H1 (cell line): Measurements from ENCODE around the gene GAK. TPM values are rescaled to one million over a fixed set of nuclear protein-coding genes. Genes with fewer than 3 reads are reported as not detected.
A peak's percentile ranks its signal among the peaks of the same experiment; 100 is the strongest.

Experiments
- CTCF ChIA-PET: fragments of 300-600 bp; sonication (Branson Sonifier 250); formaldehyde crosslinking; loops from one replicate; lab custom pipeline; 2021; ENCODE audit not compliant: partially characterized antibody; lab: Charles Lee
- POLR2A ChIA-PET: fragments of 300-600 bp; sonication (Branson Sonifier 250); formaldehyde crosslinking; loops from one replicate; lab custom pipeline; 2021; ENCODE audit warnings: inconsistent platforms; ENCODE audit not compliant: partially characterized antibody; lab: Charles Lee
- DNase-seq, 2 experiments: peaks; one replicate each; pipeline versions ENCODE4 v3.0.0 to v3.0.0-alpha.2; 2010 to 2022; ENCODE audit warnings: low spot score in 2 of 2, low read depth in 1 of 2, mixed read lengths in 1 of 2
- FAIRE-seq: peaks from 2 replicates; lab custom pipeline; 2011; peaks lifted over from hg19 to GRCh38; lab: Jason Lieb, UNC
- H2AFZ ChIP-seq: 2 replicates; pipeline ENCODE4 v1.8.1; 2012; ENCODE audit warnings: low read length, inconsistent platforms
- H2AK5ac ChIP-seq: 2 replicates; pipeline ENCODE4 v1.6.1; 2013; ENCODE audit warnings: low read depth, low read length
- H2BK120ac ChIP-seq: replicated peaks from 2 replicates; pipeline ENCODE3; 2013; ENCODE audit warnings: low read depth, low read length, inconsistent platforms
- H2BK12ac ChIP-seq: 2 replicates; pipeline ENCODE4 v1.6.1; 2013; ENCODE audit warnings: low read depth, low read length
- H2BK15ac ChIP-seq: 2 replicates; pipeline ENCODE4 v1.6.1; 2013; ENCODE audit warnings: low read length
- H2BK20ac ChIP-seq: 2 replicates; pipeline ENCODE4 v1.6.1; 2013; ENCODE audit warnings: low read length
- H2BK5ac ChIP-seq: 2 replicates; pipeline ENCODE4 v1.6.1; 2013; ENCODE audit warnings: low read depth, low read length
- H3K14ac ChIP-seq: 2 replicates; pipeline ENCODE4 v1.6.1; 2013; ENCODE audit warnings: inconsistent platforms; ENCODE audit not compliant: insufficient read length
- H3K18ac ChIP-seq: 2 replicates; pipeline ENCODE4 v1.6.1; 2013; ENCODE audit warnings: low read length; ENCODE audit errors: extremely low read depth
- H3K23ac ChIP-seq: 2 replicates; pipeline ENCODE4 v1.6.1; 2013; ENCODE audit warnings: inconsistent platforms; ENCODE audit not compliant: insufficient read length
- H3K23me2 ChIP-seq: 2 replicates; pipeline ENCODE4 v1.6.1; 2013; ENCODE audit warnings: low read depth, low read length
- H3K27ac ChIP-seq: 2 replicates; pipeline ENCODE4 v1.6.1; 2011; ENCODE audit warnings: low read depth, low read length, inconsistent platforms
- H3K27me3 ChIP-seq, 4 experiments: replicated peaks in 1 of 4; 1 replicate in 1 of 4; 2 replicates in 3 of 4; pipeline versions ENCODE4 v1.6.1 to v1.8.1; 2011 to 2013; ENCODE audit warnings: low read length in 3 of 4, mild to moderate bottlenecking in 3 of 4, inconsistent platforms in 2 of 4, mixed read lengths in 2 of 4, moderate library complexity in 1 of 4; ENCODE audit not compliant: control insufficient read depth in 3 of 4, insufficient read depth in 3 of 4; ENCODE audit errors: extremely low read depth in 1 of 4
- H3K36me3 ChIP-seq, 4 experiments: 2 replicates each; pipeline versions ENCODE4 v1.6.1 to v1.8.1; 2011 to 2013; ENCODE audit warnings: mild to moderate bottlenecking in 4 of 4, low read length in 3 of 4, moderate library complexity in 2 of 4, control low read depth in 1 of 4, inconsistent platforms in 1 of 4; ENCODE audit not compliant: insufficient read depth in 4 of 4, control insufficient read depth in 2 of 4
- H3K4ac ChIP-seq: replicated peaks from 2 replicates; pipeline ENCODE3; 2013; ENCODE audit warnings: low read length, low read depth, mixed read lengths, inconsistent platforms; ENCODE audit not compliant: insufficient read length
- H3K4me1 ChIP-seq, 4 experiments: replicated peaks in 1 of 4; 1 replicate in 1 of 4; 2 replicates in 3 of 4; pipeline versions ENCODE4 v1.6.1 to v1.8.1; 2011 to 2013; ENCODE audit warnings: low read length in 3 of 4, inconsistent platforms in 2 of 4, mixed read lengths in 1 of 4; ENCODE audit not compliant: insufficient read depth in 4 of 4, control insufficient read depth in 3 of 4
- H3K4me2 ChIP-seq, 2 experiments: 2 replicates each; pipeline versions ENCODE4 v1.6.1 to v1.8.1; 2011 to 2013; ENCODE audit warnings: low read depth in 2 of 2, low read length in 2 of 2, control low read depth in 1 of 2, inconsistent platforms in 1 of 2, mild to moderate bottlenecking in 1 of 2; ENCODE audit not compliant: insufficient read depth in 1 of 2
- H3K4me3 ChIP-seq, 4 experiments: fragments of 200-600, 300-600 bp in 1 of 4; sonication (generic), shearing (Covaris generic), sonication (Bioruptor Twin) in 1 of 4; 2 replicates each; pipeline versions ENCODE4 v1.5.1 to v1.8.1; 2011 to 2016; ENCODE audit warnings: low read length in 4 of 4, low read depth in 3 of 4, control low read depth in 2 of 4, inconsistent platforms in 2 of 4, mild to moderate bottlenecking in 2 of 4, mixed read lengths in 1 of 4, moderate library complexity in 1 of 4; ENCODE audit not compliant: insufficient read depth in 2 of 4; ENCODE audit errors: extremely low read depth in 1 of 4
- H3K56ac ChIP-seq: replicated peaks from 2 replicates; pipeline ENCODE3; 2013; ENCODE audit warnings: low read depth, mild to moderate bottlenecking, mixed read lengths, low read length, inconsistent platforms; ENCODE audit not compliant: insufficient read length
- H3K79me1 ChIP-seq: 2 replicates; pipeline ENCODE4 v1.6.1; 2013; ENCODE audit warnings: low read depth, low read length, control low read depth
- H3K79me2 ChIP-seq, 2 experiments: 2 replicates each; pipeline versions ENCODE4 v1.6.1 to v1.8.1; 2012 to 2013; ENCODE audit warnings: low read length in 2 of 2, mild to moderate bottlenecking in 2 of 2, inconsistent platforms in 1 of 2; ENCODE audit not compliant: insufficient read depth in 2 of 2, control insufficient read depth in 1 of 2
- H3K9ac ChIP-seq, 4 experiments: replicated peaks in 1 of 4; 1 replicate in 1 of 4; 2 replicates in 3 of 4; pipeline versions ENCODE4 v1.6.1 to v1.8.1; 2011 to 2013; ENCODE audit warnings: low read depth in 3 of 4, low read length in 3 of 4, control low read depth in 2 of 4, mild to moderate bottlenecking in 2 of 4, moderate library complexity in 2 of 4, inconsistent platforms in 1 of 4; ENCODE audit errors: extremely low read depth in 1 of 4
- H3K9me3 ChIP-seq, 2 experiments: 2 replicates each; pipeline versions ENCODE4 v1.6.1 to v1.8.1; 2012 to 2013; ENCODE audit warnings: mild to moderate bottlenecking in 2 of 2, moderate library complexity in 2 of 2, control low read depth in 1 of 2, inconsistent platforms in 1 of 2, low read depth in 1 of 2, low read length in 1 of 2, mixed read lengths in 1 of 2; ENCODE audit not compliant: insufficient read depth in 2 of 2
- H4K20me1 ChIP-seq, 2 experiments: replicated peaks in 1 of 2; 2 replicates each; pipeline versions ENCODE3 to v1.8.1; 2011 to 2013; ENCODE audit warnings: inconsistent platforms in 2 of 2, low read length in 2 of 2, mild to moderate bottlenecking in 1 of 2; ENCODE audit not compliant: insufficient read depth in 2 of 2, control insufficient read depth in 1 of 2
- H4K5ac ChIP-seq: 2 replicates; pipeline ENCODE4 v1.6.1; 2013; ENCODE audit warnings: low read length, low read depth, mixed read lengths, inconsistent platforms; ENCODE audit not compliant: insufficient read length
- H4K8ac ChIP-seq: 2 replicates; pipeline ENCODE4 v1.8.0; 2013; ENCODE audit warnings: mild to moderate bottlenecking, moderate library complexity, low read length, inconsistent platforms; ENCODE audit not compliant: insufficient read depth; ENCODE audit errors: extremely low read depth
- H4K91ac ChIP-seq: replicated peaks from 2 replicates; pipeline ENCODE3; 2013; ENCODE audit warnings: low read length, mixed read lengths, inconsistent platforms; ENCODE audit not compliant: insufficient read length
- RAD21 ChIP-seq, 2 experiments: IDR thresholded peaks in 1 of 2; conservative IDR thresholded peaks in 1 of 2; 2 replicates each; pipeline ENCODE4 v1.6.1; 2011; ENCODE audit warnings: low read depth in 2 of 2, low read length in 2 of 2, improper control_type of control experiment in 1 of 2, inconsistent platforms in 1 of 2, mild to moderate bottlenecking in 1 of 2, moderate library complexity in 1 of 2
- RNF2 ChIP-seq: fragments of 200-900, 300-1000 bp; sonication (generic); IDR thresholded peaks from 2 replicates; pipeline ENCODE4 v1.7.1; 2016; ENCODE audit warnings: borderline replicate concordance, low read depth, mild to moderate bottlenecking, antibody characterized with exemption, low read length; ENCODE audit not compliant: poor library complexity, severe bottlenecking; ENCODE audit errors: missing control alignments
- WGBS, 2 experiments: shearing (Covaris generic) in 1 of 2; methylation state at CpG; one replicate each; pipeline versions ENCODE4 v1.1.6 to v1.1.7; 2013 to 2015; ENCODE audit warnings: low lambda C conversion rate in 2 of 2, mixed read lengths in 2 of 2, inconsistent platforms in 1 of 2, low coverage in 1 of 2, missing lambda C conversion rate in 1 of 2; ENCODE audit not compliant: insufficient replicate concordance in 2 of 2, insufficient coverage in 1 of 2, insufficient read length in 1 of 2; ENCODE audit errors: extremely low coverage in 1 of 2, missing lambda C conversion rate in 1 of 2; 5-methylcytosine and 5-hydroxymethylcytosine counted together
- polyA plus RNA-seq, 7 experiments: library from polyadenylated mRNA; depleted of rRNA in 3 of 7; stranded (reverse) in 5 of 7; unstranded in 2 of 7; fragments of >200 nt in 5 of 7; fragments of 200-250 nt in 2 of 7; gene quantifications; 1 replicate in 5 of 7; 2 replicates in 1 of 7; 4 replicates in 1 of 7; pipeline versions ENCODE4 v1.2.1 to v1.2.3, GENCODE V29; 2011 to 2013; ENCODE audit warnings: missing spikeins in 2 of 7, mixed read lengths in 2 of 7
- total RNA-seq: library from RNA; stranded (reverse); fragmentation: NEBNext Ultra II Directional; extraction: Animal tissue kit (Norgen Biotek cat#: 25700); gene quantifications from 2 replicates; pipeline ENCODE4 v1.2.1, GENCODE V29; 2021
- TF ChIP-seq, protein P1 (sequence below), 3 experiments: IDR thresholded peaks; 1 replicate in 2 of 3; 2 replicates in 1 of 3; pipeline versions ENCODE4 v1.5.1 to v1.6.1; 2011; ENCODE audit warnings: low read length in 3 of 3, mild to moderate bottlenecking in 3 of 3, inconsistent platforms in 2 of 3, low read depth in 1 of 3, moderate library complexity in 1 of 3; ENCODE audit not compliant: insufficient read depth in 1 of 3; ENCODE audit errors: control extremely low read depth in 1 of 3

GAK gene
- total and polyA plus RNA-seq, 2 of the 8 experiments (the other 6 are each of a cell fraction or from before 2014, with no cell fraction given), result 31.5 to 70.8 TPM

DNA sequence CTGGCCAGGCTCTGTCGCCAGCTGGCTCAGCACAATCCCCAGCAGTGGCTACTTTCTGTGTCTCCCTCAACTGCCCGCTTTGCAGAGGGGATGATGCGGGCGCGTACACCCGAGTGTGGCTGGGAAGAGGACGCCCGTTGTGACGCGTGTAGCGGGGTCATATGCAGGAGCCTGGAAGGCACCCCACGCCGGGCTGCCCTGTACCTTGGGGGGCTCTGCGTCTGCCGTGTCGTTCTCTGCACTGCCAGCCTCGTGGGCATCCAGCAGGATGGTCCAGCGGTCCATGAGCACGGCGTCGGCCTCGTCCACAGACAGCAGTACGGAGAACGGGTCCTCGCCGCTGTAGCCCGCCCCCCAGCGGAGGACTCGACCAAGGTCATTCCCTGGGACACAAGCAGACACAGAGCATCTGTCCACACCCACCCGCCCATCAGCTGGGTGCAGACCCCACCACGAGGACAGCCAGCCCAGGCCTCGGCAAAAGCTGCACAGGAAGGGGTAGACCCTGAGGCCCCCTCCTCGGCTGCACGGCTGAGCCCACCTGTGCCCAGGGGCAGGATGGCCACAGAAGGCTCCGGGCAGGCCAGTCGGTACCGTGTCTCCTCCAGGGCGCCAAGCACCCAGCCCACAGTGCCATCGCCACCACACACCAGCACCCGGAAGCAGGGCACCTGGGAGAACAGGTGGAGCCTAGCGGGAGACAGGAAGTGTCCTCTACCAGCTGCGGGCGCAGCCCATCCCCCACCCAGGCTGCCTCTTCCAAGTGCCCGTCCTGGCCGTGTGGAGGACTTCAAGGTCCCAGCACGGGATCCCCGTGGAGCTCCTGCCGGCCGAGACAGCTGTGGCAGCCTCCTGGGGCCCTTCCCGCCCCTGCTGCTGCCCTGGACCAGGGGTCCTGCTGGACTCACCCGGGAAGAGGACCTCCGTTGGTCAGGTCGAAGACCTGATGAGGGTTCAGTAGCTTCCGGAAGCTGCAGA, 30.4 kb upstream of the GAK start:
- Histone ChIP-seq H3K23me2 (peaks cover 2% of the 10 kb centered on the region; the same call in 1 of the 2 replicates), H3K79me1 (no peaks in the 10 kb centered on the region), H2BK5ac (no peak overlapping the region), H3K27me3 (peaks cover 1 to 4% (median 3%) of the 10 kb centered on the region in 4 experiments; a peak in 5 of 7 replicates), H3K23ac (no peak overlapping the region), H2AFZ (no peak overlapping the region), H3K27ac (no peak overlapping the region), H4K20me1 (peaks cover 0 to 9% of the 10 kb centered on the region in 2 experiments), H4K91ac (no peak overlapping the region), H3K4ac (no peak overlapping the region), H3K4me3 (no peak overlapping the region), H2BK20ac (no peak overlapping the region), H4K8ac (no peak overlapping the region; the same call in 1 of the 2 replicates), H2BK12ac (no peak overlapping the region), H2BK120ac (no peak overlapping the region), H3K4me2 (no peak overlapping the region), H3K9me3 (no peaks in the 10 kb centered on the region), H3K56ac (no peak overlapping the region), H3K14ac (no peak overlapping the region), H3K9ac (no peak overlapping the region), H2BK15ac (no peak overlapping the region), H4K5ac (no peak overlapping the region), H3K36me3 (no peaks in the 10 kb centered on the region), H3K4me1 (no peaks in the 10 kb centered on the region; a peak in 2 of 7 replicates), H3K79me2 (no peaks in the 10 kb centered on the region), H3K18ac (no peak overlapping the region), H2AK5ac (no peak overlapping the region)
- CTCF ChIA-PET, result interaction anchor here (0.6 to 1.7 kb wide), 7 partner anchors 17 to 71 kb away, joined by 3 to 4 read pairs (median 3); partner anchors contain the start of genes IDUA and SLC26A1
- POLR2A ChIA-PET, result interaction anchor here (1.0 to 1.4 kb wide), 2 partner anchors 13 to 29 kb away, joined by 3 to 4 read pairs; no protein-coding TSS in a partner anchor
- WGBS, 2 experiments, result 91% methylated on average over 47 of the region's 54 CpGs; no CpG with 5 or more reads in 1 of the 2 experiments
- TF ChIP-seq RNF2 (no peak), RAD21 (IDR thresholded peaks at IDR 0.05 in 1 of 2, conservative IDR thresholded peaks at IDR 0.05 in 1 of 2; ENCODE audit: low read depth in 2 of 2, low read length in 2 of 2) (peak in 1 of 2 experiments; percentile 17; a peak in 2 of 4 replicates)
- TF ChIP-seq, protein P1, sequence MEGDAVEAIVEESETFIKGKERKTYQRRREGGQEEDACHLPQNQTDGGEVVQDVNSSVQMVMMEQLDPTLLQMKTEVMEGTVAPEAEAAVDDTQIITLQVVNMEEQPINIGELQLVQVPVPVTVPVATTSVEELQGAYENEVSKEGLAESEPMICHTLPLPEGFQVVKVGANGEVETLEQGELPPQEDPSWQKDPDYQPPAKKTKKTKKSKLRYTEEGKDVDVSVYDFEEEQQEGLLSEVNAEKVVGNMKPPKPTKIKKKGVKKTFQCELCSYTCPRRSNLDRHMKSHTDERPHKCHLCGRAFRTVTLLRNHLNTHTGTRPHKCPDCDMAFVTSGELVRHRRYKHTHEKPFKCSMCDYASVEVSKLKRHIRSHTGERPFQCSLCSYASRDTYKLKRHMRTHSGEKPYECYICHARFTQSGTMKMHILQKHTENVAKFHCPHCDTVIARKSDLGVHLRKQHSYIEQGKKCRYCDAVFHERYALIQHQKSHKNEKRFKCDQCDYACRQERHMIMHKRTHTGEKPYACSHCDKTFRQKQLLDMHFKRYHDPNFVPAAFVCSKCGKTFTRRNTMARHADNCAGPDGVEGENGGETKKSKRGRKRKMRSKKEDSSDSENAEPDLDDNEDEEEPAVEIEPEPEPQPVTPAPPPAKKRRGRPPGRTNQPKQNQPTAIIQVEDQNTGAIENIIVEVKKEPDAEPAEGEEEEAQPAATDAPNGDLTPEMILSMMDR (IDR thresholded peaks at IDR 0.05; ENCODE audit: control extremely low read depth in 1 of 3, insufficient read depth in 1 of 3, low read depth in 1 of 3, low read length in 3 of 3), result peak in 2 of 3 experiments; percentile 10 to 37; a peak in 1 of 4 replicates
- FAIRE-seq (no peak), DNase-seq (no peak)
